ENCODE data around the gene ATM.

DNA sequence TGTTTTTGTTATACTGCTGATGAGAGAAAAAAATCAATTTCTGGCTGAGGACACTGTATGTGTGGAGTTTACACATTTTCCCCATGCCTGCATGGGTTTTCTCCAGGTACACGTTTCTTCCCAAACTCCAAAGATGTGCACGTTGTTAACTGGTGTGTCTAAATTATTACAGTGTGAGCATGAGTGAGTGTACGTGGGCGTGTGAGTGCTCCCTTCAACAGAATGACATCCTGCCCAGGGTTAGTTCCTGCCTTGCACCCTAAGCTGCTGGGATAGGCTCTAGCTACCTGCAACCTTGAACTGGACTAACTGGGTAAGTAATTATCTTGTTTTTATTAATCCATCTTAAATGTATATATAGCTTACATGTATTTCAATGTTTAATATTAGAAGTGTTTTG is 5.9 kb upstream of the ATM start:
- TF ChIP-seq, protein P1, sequence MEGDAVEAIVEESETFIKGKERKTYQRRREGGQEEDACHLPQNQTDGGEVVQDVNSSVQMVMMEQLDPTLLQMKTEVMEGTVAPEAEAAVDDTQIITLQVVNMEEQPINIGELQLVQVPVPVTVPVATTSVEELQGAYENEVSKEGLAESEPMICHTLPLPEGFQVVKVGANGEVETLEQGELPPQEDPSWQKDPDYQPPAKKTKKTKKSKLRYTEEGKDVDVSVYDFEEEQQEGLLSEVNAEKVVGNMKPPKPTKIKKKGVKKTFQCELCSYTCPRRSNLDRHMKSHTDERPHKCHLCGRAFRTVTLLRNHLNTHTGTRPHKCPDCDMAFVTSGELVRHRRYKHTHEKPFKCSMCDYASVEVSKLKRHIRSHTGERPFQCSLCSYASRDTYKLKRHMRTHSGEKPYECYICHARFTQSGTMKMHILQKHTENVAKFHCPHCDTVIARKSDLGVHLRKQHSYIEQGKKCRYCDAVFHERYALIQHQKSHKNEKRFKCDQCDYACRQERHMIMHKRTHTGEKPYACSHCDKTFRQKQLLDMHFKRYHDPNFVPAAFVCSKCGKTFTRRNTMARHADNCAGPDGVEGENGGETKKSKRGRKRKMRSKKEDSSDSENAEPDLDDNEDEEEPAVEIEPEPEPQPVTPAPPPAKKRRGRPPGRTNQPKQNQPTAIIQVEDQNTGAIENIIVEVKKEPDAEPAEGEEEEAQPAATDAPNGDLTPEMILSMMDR (IDR thresholded peaks at IDR 0.05): no peak
- TF ChIP-seq POLR2AphosphoS5 (IDR thresholded peaks at IDR 0.05) (no peak), POLR2A (IDR thresholded peaks at IDR 0.05) (no peak)
